H9 (cell line): ENCODE results near the gene ERRFI1. TPM values are rescaled to one million over a fixed set of nuclear protein-coding genes. Genes with fewer than 3 reads are reported as not detected.

ENCODE experiments used
- DNase-seq: peaks from one replicate; pipeline ENCODE4 v3.0.0-alpha.2; 2017
- H2AFZ ChIP-seq: one replicate; pipeline ENCODE4 v1.6.1; 2013; ENCODE audit warnings: mild to moderate bottlenecking, low read length, control low read depth, moderate library complexity
- H2AK5ac ChIP-seq: 2 replicates; pipeline ENCODE4 v1.6.1; 2013; ENCODE audit warnings: low read length, control low read depth, mixed read lengths; ENCODE audit not compliant: insufficient read length
- H2BK120ac ChIP-seq: one replicate; pipeline ENCODE4 v1.6.1; 2013; ENCODE audit warnings: low read depth, mild to moderate bottlenecking, low read length, control low read depth, inconsistent platforms; ENCODE audit not compliant: poor library complexity, severe bottlenecking
- H2BK12ac ChIP-seq: 2 replicates; pipeline ENCODE4 v1.6.1; 2013; ENCODE audit warnings: low read length, control low read depth, mixed read lengths, low read depth; ENCODE audit not compliant: insufficient read length
- H2BK15ac ChIP-seq: 2 replicates; pipeline ENCODE4 v1.6.1; 2013; ENCODE audit warnings: low read depth, low read length, control low read depth
- H2BK20ac ChIP-seq: one replicate; pipeline ENCODE4 v1.6.1; 2013; ENCODE audit warnings: low read depth, mild to moderate bottlenecking, low read length, control low read depth, inconsistent platforms; ENCODE audit not compliant: poor library complexity, severe bottlenecking
- H2BK5ac ChIP-seq: 2 replicates; pipeline ENCODE4 v1.6.1; 2013; ENCODE audit warnings: low read length, control low read depth, mixed read lengths; ENCODE audit not compliant: insufficient read length
- H3K14ac ChIP-seq: 2 replicates; pipeline ENCODE4 v1.6.1; 2013; ENCODE audit warnings: low read length, control low read depth; ENCODE audit not compliant: insufficient read depth
- H3K18ac ChIP-seq: 2 replicates; pipeline ENCODE4 v1.6.1; 2013; ENCODE audit warnings: low read depth, mild to moderate bottlenecking, mixed read lengths, low read length, control low read depth; ENCODE audit not compliant: insufficient read length
- H3K23ac ChIP-seq: 2 replicates; pipeline ENCODE4 v1.6.1; 2013; ENCODE audit warnings: low read length, control low read depth, mixed read lengths, low read depth; ENCODE audit not compliant: insufficient read length
- H3K23me2 ChIP-seq: 2 replicates; pipeline ENCODE4 v1.6.1; 2013; ENCODE audit warnings: low read depth, mild to moderate bottlenecking, mixed read lengths, low read length, control low read depth; ENCODE audit not compliant: insufficient read length, poor library complexity, severe bottlenecking
- H3K27ac ChIP-seq: 2 replicates; pipeline ENCODE4 v1.5.1; 2013; ENCODE audit warnings: low read length, control low read depth, mixed read lengths, low read depth; ENCODE audit not compliant: insufficient read length
- H3K27me3 ChIP-seq: 2 replicates; pipeline ENCODE4 v1.6.1; 2013; ENCODE audit warnings: low read length, control low read depth, inconsistent platforms; ENCODE audit not compliant: insufficient read depth
- H3K4ac ChIP-seq: 2 replicates; pipeline ENCODE4 v1.6.1; 2013; ENCODE audit warnings: low read depth, mild to moderate bottlenecking, control low read depth, inconsistent platforms, low read length, moderate library complexity
- H3K4me1 ChIP-seq: 2 replicates; pipeline ENCODE4 v1.6.1; 2013; ENCODE audit warnings: low read length, control low read depth, inconsistent platforms; ENCODE audit not compliant: insufficient read depth
- H3K4me2 ChIP-seq: 2 replicates; pipeline ENCODE4 v1.6.1; 2013; ENCODE audit warnings: low read length, control low read depth, mixed read lengths; ENCODE audit not compliant: insufficient read length, insufficient read depth
- H3K56ac ChIP-seq: 2 replicates; pipeline ENCODE4 v1.6.1; 2013; ENCODE audit warnings: low read depth, mild to moderate bottlenecking, mixed read lengths, low read length, control low read depth; ENCODE audit not compliant: insufficient read length
- H3K79me1 ChIP-seq: 2 replicates; pipeline ENCODE4 v1.6.1; 2013; ENCODE audit warnings: low read depth, mild to moderate bottlenecking, moderate library complexity, low read length, control low read depth, inconsistent platforms; ENCODE audit not compliant: insufficient read depth, poor library complexity, severe bottlenecking
- H3K79me2 ChIP-seq: 2 replicates; pipeline ENCODE4 v1.6.1; 2013; ENCODE audit warnings: low read length, control low read depth, inconsistent platforms; ENCODE audit not compliant: insufficient read depth
- H3K9ac ChIP-seq: 2 replicates; pipeline ENCODE4 v1.6.1; 2013; ENCODE audit warnings: low read length, control low read depth, mixed read lengths; ENCODE audit not compliant: insufficient read length; ENCODE audit errors: extremely low read depth
- H3K9me3 ChIP-seq: one replicate; pipeline ENCODE4 v1.6.1; 2013; ENCODE audit warnings: low read depth, low read length, inconsistent platforms; ENCODE audit not compliant: control insufficient read depth
- H3T11ph ChIP-seq: one replicate; pipeline ENCODE4 v1.6.1; 2013; ENCODE audit warnings: mild to moderate bottlenecking, low read length, control low read depth, inconsistent platforms
- H4K20me1 ChIP-seq: one replicate; pipeline ENCODE4 v1.6.1; 2013; ENCODE audit not compliant: control insufficient read depth, insufficient read length, insufficient read depth
- H4K5ac ChIP-seq: 2 replicates; pipeline ENCODE4 v1.6.1; 2013; ENCODE audit warnings: low read depth, mild to moderate bottlenecking, mixed read lengths, low read length, control low read depth; ENCODE audit not compliant: insufficient read length
- H4K8ac ChIP-seq: replicated peaks from 2 replicates; pipeline ENCODE4 v1.6.1; 2013; ENCODE audit warnings: low read length, control low read depth, mixed read lengths, low read depth; ENCODE audit not compliant: insufficient read length
- H4K91ac ChIP-seq: 2 replicates; pipeline ENCODE4 v1.6.1; 2013; ENCODE audit warnings: low read depth, mild to moderate bottlenecking, moderate library complexity, mixed read lengths, low read length, control low read depth; ENCODE audit not compliant: insufficient read length
- H3K27ac Mint-ChIP-seq, 3 experiments: 2 replicates in 2 of 3; 3 replicates in 1 of 3; pipeline ENCODE4 v1.8.0; 2020 to 2021; ENCODE audit warnings: mixed read lengths in 3 of 3, mild to moderate bottlenecking in 1 of 3, moderate library complexity in 1 of 3
- H3K27me3 Mint-ChIP-seq: 2 replicates; pipeline ENCODE4 v1.8.0; 2021; ENCODE audit warnings: low read depth, mild to moderate bottlenecking, moderate library complexity, mixed read lengths
- H3K36me3 Mint-ChIP-seq, 3 experiments: 2 replicates in 2 of 3; 3 replicates in 1 of 3; pipeline ENCODE4 v1.8.0; 2020 to 2021; ENCODE audit warnings: low read depth in 3 of 3, mixed read lengths in 3 of 3; ENCODE audit not compliant: insufficient read depth in 1 of 3
- H3K4me1 Mint-ChIP-seq, 2 experiments: 2 replicates each; pipeline ENCODE4 v1.8.0; 2020; ENCODE audit warnings: mixed read lengths in 2 of 2
- H3K4me3 Mint-ChIP-seq, 2 experiments: 2 replicates in 1 of 2; 3 replicates in 1 of 2; pipeline ENCODE4 v1.8.0; 2020 to 2021; ENCODE audit warnings: mild to moderate bottlenecking in 2 of 2, mixed read lengths in 2 of 2, moderate library complexity in 1 of 2
- H3K9me3 Mint-ChIP-seq, 2 experiments: 2 replicates in 1 of 2; 3 replicates in 1 of 2; pipeline ENCODE4 v1.8.0; 2020; ENCODE audit warnings: mild to moderate bottlenecking in 2 of 2, mixed read lengths in 2 of 2, moderate library complexity in 1 of 2
- WGBS: extraction: QIAGEN DNeasy Blood & Tissue Kit; methylation state at CpG from one replicate; pipeline ENCODE4 v1.1.7; 2013; ENCODE audit warnings: missing lambda C conversion rate, low lambda C conversion rate, mixed read lengths; ENCODE audit not compliant: insufficient read length; ENCODE audit errors: extremely low coverage; 5-methylcytosine and 5-hydroxymethylcytosine counted together
- total RNA-seq: library from RNA; stranded (reverse); gene quantifications from 2 replicates; pipeline ENCODE4 v1.2.1, GENCODE V29; 2021
- TF ChIP-seq, protein P1 (sequence below): fragments of 200-600 bp; sonication (generic); conservative IDR thresholded peaks from 3 replicates; pipeline ENCODE4 v1.8.0; 2021; ENCODE audit warnings: antibody characterized with exemption, mild to moderate bottlenecking

ERRFI1 gene
- total RNA-seq, 1 experiment from 2014 or later: 20.8 TPM

DNA sequence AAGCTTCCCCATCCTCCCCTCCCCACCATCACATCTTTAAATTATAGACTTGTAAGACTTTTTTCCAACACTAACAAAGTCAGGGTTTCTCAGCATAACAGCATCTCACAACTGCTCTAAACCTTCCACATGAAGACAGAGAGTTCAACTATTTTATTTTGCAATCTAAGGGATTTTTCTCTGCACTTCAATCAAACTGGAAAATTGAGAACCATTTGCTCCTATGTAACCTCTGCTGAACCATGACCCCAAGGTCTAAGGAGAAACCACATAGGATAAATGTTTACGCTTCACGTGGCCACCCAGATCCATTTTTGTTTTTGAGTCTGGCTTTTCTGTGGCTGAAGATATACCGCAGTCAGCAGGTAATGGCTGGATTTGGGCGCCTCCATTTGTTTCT, 13.2 kb downstream of the ERRFI1 start:
- Histone ChIP-seq H3K9ac (no peak overlapping the region), H2BK15ac (no peak overlapping the region), H3K27me3 (no peaks in the 10 kb centered on the region), H2BK12ac (no peak overlapping the region), H3K18ac (no peak overlapping the region), H3K4me2 (no peak overlapping the region), H4K8ac (no peak overlapping the region), H4K91ac (no peak overlapping the region), H3K14ac (no peak overlapping the region), H3K23me2 (no peaks in the 10 kb centered on the region), H3K4ac (no peak overlapping the region), H3K23ac (no peak overlapping the region), H2AK5ac (no peak overlapping the region), H3T11ph (no peak overlapping the region), H2AFZ (no peak overlapping the region), H3K56ac (no peak overlapping the region), H3K9me3 (no peaks in the 10 kb centered on the region), H2BK120ac (no peak overlapping the region), H2BK5ac (no peak overlapping the region), H3K4me1 (peaks cover 3% of the 10 kb centered on the region; the same call in 1 of the 2 replicates), H3K79me2 (peaks cover 15% of the 10 kb centered on the region; the same call in 1 of the 2 replicates), H4K5ac (no peak overlapping the region), H4K20me1 (no peaks in the 10 kb centered on the region), H2BK20ac (no peak overlapping the region), H3K79me1 (peaks cover 10% of the 10 kb centered on the region), H3K27ac (no peak overlapping the region)
- no peak for DNase-seq
- no peaks in the 10 kb centered on the region for H3K27me3 Mint-ChIP-seq
- peaks cover 27 to 31% of the 10 kb centered on the region in 2 experiments for H3K4me1 Mint-ChIP-seq
- TF ChIP-seq, protein P1, sequence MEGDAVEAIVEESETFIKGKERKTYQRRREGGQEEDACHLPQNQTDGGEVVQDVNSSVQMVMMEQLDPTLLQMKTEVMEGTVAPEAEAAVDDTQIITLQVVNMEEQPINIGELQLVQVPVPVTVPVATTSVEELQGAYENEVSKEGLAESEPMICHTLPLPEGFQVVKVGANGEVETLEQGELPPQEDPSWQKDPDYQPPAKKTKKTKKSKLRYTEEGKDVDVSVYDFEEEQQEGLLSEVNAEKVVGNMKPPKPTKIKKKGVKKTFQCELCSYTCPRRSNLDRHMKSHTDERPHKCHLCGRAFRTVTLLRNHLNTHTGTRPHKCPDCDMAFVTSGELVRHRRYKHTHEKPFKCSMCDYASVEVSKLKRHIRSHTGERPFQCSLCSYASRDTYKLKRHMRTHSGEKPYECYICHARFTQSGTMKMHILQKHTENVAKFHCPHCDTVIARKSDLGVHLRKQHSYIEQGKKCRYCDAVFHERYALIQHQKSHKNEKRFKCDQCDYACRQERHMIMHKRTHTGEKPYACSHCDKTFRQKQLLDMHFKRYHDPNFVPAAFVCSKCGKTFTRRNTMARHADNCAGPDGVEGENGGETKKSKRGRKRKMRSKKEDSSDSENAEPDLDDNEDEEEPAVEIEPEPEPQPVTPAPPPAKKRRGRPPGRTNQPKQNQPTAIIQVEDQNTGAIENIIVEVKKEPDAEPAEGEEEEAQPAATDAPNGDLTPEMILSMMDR: no peak
- whole genome bisulfite sequencing: no CpG with 5 or more reads among the region's 4 CpGs
- H3K9me3 Mint-ChIP-seq: no peaks in the 10 kb centered on the region
- peaks cover 28 to 45% (median 29%) of the 10 kb centered on the region in 3 experiments for H3K36me3 Mint-ChIP-seq
- H3K4me3 Mint-ChIP-seq: no peak overlapping the region
- no peak overlapping the region for H3K27ac Mint-ChIP-seq
